ENCODE measurements around the gene EPS15. TPM values are rescaled to one million over a fixed set of nuclear protein-coding genes. Genes with fewer than 3 reads are reported as not detected.

EPS15 gene
- total and polyA plus RNA-seq, 2 experiments from 2014 or later, result 31.0 to 76.5 TPM

DNA sequence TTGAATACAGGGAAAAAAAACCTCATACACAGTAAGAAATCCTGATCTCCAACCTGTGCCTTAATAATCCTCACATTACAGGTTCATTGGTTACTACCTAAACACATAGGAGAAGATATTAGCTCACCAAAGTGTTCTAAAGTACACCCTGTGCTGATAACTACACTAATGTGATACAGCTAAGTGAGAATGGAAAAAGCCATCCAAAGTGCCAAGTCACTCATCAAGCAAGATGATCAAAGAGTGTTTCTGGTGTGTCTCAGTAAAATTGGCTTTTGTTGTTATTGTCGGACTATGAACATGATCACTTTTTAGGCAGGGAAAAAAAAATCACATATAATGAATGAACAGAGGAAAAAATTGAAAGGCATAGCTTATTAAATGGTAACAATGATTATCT lies 31.4 kb downstream of the EPS15 start:
- no peaks in the 10 kb centered on the region for H3K9me2 ChIP-seq (ENCODE audit: insufficient read depth)
- no peaks in the 10 kb centered on the region for H3F3A ChIP-seq (replicated peaks; ENCODE audit: low read depth)
- peaks cover 2% of the 10 kb centered on the region for H3K27me3 Mint-ChIP-seq (ENCODE audit: insufficient read depth, low read depth, poor library complexity)
- no peaks in the 10 kb centered on the region for H3K27me3 ChIP-seq (ENCODE audit: insufficient read depth)
- H3K4me3 Mint-ChIP-seq, result no peak overlapping the region
- ATAC-seq, result no peak
- no peaks in the 10 kb centered on the region for H3K4me1 ChIP-seq (ENCODE audit: insufficient read depth)
- H3K27ac ChIP-seq (ENCODE audit: low read depth), result no peak overlapping the region
- no peak overlapping the region for H3K4me3 ChIP-seq
- H3K27ac Mint-ChIP-seq, result peak overlapping the region; percentile 33
- peaks cover 7% of the 10 kb centered on the region; the same call in 1 of the 2 replicates for H4K20me1 ChIP-seq (replicated peaks; ENCODE audit: insufficient read depth)
- no peak for DNase-seq (ENCODE audit: low spot score)
- H3K36me3 Mint-ChIP-seq (ENCODE audit: low read depth), result no peaks in the 10 kb centered on the region; the same call in 2 of the 3 replicates
- H3K4me1 Mint-ChIP-seq, result no peaks in the 10 kb centered on the region; the same call in 2 of the 3 replicates
- H3K36me3 ChIP-seq (ENCODE audit: insufficient read depth), result no peaks in the 10 kb centered on the region
- no peak overlapping the region for H2AFZ ChIP-seq
- TF ChIP-seq, protein P1, sequence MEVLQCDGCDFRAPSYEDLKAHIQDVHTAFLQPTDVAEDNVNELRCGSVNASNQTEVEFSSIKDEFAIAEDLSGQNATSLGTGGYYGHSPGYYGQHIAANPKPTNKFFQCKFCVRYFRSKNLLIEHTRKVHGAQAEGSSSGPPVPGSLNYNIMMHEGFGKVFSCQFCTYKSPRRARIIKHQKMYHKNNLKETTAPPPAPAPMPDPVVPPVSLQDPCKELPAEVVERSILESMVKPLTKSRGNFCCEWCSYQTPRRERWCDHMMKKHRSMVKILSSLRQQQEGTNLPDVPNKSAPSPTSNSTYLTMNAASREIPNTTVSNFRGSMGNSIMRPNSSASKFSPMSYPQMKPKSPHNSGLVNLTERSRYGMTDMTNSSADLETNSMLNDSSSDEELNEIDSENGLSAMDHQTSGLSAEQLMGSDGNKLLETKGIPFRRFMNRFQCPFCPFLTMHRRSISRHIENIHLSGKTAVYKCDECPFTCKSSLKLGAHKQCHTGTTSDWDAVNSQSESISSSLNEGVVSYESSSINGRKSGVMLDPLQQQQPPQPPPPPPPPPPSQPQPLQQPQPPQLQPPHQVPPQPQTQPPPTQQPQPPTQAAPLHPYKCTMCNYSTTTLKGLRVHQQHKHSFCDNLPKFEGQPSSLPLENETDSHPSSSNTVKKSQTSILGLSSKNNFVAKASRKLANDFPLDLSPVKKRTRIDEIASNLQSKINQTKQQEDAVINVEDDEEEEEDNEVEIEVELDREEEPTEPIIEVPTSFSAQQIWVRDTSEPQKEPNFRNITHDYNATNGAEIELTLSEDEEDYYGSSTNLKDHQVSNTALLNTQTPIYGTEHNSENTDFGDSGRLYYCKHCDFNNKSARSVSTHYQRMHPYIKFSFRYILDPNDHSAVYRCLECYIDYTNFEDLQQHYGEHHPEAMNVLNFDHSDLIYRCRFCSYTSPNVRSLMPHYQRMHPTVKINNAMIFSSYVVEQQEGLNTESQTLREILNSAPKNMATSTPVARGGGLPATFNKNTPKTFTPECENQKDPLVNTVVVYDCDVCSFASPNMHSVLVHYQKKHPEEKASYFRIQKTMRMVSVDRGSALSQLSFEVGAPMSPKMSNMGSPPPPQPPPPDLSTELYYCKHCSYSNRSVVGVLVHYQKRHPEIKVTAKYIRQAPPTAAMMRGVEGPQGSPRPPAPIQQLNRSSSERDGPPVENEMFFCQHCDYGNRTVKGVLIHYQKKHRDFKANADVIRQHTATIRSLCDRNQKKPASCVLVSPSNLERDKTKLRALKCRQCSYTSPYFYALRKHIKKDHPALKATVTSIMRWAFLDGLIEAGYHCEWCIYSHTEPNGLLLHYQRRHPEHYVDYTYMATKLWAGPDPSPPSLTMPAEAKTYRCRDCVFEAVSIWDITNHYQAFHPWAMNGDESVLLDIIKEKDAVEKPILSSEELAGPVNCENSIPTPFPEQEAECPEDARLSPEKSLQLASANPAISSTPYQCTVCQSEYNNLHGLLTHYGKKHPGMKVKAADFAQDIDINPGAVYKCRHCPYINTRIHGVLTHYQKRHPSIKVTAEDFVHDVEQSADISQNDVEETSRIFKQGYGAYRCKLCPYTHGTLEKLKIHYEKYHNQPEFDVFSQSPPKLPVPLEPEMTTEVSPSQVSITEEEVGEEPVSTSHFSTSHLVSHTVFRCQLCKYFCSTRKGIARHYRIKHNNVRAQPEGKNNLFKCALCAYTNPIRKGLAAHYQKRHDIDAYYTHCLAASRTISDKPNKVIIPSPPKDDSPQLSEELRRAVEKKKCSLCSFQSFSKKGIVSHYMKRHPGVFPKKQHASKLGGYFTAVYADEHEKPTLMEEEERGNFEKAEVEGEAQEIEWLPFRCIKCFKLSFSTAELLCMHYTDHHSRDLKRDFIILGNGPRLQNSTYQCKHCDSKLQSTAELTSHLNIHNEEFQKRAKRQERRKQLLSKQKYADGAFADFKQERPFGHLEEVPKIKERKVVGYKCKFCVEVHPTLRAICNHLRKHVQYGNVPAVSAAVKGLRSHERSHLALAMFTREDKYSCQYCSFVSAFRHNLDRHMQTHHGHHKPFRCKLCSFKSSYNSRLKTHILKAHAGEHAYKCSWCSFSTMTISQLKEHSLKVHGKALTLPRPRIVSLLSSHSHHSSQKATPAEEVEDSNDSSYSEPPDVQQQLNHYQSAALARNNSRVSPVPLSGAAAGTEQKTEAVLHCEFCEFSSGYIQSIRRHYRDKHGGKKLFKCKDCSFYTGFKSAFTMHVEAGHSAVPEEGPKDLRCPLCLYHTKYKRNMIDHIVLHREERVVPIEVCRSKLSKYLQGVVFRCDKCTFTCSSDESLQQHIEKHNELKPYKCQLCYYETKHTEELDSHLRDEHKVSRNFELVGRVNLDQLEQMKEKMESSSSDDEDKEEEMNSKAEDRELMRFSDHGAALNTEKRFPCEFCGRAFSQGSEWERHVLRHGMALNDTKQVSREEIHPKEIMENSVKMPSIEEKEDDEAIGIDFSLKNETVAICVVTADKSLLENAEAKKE (CRISPR knock-in tag; IDR thresholded peaks at IDR 0.05), result no peak
- TF ChIP-seq, protein P2, sequence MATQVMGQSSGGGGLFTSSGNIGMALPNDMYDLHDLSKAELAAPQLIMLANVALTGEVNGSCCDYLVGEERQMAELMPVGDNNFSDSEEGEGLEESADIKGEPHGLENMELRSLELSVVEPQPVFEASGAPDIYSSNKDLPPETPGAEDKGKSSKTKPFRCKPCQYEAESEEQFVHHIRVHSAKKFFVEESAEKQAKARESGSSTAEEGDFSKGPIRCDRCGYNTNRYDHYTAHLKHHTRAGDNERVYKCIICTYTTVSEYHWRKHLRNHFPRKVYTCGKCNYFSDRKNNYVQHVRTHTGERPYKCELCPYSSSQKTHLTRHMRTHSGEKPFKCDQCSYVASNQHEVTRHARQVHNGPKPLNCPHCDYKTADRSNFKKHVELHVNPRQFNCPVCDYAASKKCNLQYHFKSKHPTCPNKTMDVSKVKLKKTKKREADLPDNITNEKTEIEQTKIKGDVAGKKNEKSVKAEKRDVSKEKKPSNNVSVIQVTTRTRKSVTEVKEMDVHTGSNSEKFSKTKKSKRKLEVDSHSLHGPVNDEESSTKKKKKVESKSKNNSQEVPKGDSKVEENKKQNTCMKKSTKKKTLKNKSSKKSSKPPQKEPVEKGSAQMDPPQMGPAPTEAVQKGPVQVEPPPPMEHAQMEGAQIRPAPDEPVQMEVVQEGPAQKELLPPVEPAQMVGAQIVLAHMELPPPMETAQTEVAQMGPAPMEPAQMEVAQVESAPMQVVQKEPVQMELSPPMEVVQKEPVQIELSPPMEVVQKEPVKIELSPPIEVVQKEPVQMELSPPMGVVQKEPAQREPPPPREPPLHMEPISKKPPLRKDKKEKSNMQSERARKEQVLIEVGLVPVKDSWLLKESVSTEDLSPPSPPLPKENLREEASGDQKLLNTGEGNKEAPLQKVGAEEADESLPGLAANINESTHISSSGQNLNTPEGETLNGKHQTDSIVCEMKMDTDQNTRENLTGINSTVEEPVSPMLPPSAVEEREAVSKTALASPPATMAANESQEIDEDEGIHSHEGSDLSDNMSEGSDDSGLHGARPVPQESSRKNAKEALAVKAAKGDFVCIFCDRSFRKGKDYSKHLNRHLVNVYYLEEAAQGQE (IDR thresholded peaks at IDR 0.05; ENCODE audit: unreplicated experiment), result no peak
- TF ChIP-seq, protein P3, sequence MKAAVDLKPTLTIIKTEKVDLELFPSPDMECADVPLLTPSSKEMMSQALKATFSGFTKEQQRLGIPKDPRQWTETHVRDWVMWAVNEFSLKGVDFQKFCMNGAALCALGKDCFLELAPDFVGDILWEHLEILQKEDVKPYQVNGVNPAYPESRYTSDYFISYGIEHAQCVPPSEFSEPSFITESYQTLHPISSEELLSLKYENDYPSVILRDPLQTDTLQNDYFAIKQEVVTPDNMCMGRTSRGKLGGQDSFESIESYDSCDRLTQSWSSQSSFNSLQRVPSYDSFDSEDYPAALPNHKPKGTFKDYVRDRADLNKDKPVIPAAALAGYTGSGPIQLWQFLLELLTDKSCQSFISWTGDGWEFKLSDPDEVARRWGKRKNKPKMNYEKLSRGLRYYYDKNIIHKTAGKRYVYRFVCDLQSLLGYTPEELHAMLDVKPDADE (IDR thresholded peaks at IDR 0.05), result no peak
- TF ChIP-seq EZH2 (IDR thresholded peaks at IDR 0.05; ENCODE audit: low read depth, unreplicated experiment), result no peak
- TF ChIP-seq STAT1 (IDR thresholded peaks at IDR 0.05; ENCODE audit: unreplicated experiment), result no peak
- no peak for TF ChIP-seq ZNF114 (CRISPR knock-in tag; IDR thresholded peaks at IDR 0.05)
- no peak for TF ChIP-seq POLR2AphosphoS5 (IDR thresholded peaks at IDR 0.05; ENCODE audit: low read depth)
- no peak for TF ChIP-seq EZH2phosphoT487 (IDR thresholded peaks at IDR 0.05; ENCODE audit: unreplicated experiment)
- TF ChIP-seq ZNF331 (CRISPR knock-in tag; IDR thresholded peaks at IDR 0.05; ENCODE audit: low read depth), result no peak
- no peak for TF ChIP-seq NANOG (IDR thresholded peaks at IDR 0.05; ENCODE audit: borderline replicate concordance)
- TF ChIP-seq, protein P4, sequence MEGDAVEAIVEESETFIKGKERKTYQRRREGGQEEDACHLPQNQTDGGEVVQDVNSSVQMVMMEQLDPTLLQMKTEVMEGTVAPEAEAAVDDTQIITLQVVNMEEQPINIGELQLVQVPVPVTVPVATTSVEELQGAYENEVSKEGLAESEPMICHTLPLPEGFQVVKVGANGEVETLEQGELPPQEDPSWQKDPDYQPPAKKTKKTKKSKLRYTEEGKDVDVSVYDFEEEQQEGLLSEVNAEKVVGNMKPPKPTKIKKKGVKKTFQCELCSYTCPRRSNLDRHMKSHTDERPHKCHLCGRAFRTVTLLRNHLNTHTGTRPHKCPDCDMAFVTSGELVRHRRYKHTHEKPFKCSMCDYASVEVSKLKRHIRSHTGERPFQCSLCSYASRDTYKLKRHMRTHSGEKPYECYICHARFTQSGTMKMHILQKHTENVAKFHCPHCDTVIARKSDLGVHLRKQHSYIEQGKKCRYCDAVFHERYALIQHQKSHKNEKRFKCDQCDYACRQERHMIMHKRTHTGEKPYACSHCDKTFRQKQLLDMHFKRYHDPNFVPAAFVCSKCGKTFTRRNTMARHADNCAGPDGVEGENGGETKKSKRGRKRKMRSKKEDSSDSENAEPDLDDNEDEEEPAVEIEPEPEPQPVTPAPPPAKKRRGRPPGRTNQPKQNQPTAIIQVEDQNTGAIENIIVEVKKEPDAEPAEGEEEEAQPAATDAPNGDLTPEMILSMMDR (conservative IDR thresholded peaks at IDR 0.05; ENCODE audit: low read depth in 2 of 2), result no peak
- no peak for TF ChIP-seq CREB1 (CRISPR knock-in tag; IDR thresholded peaks at IDR 0.05; ENCODE audit: low read depth)
- no peak for TF ChIP-seq JUNB (IDR thresholded peaks at IDR 0.05; ENCODE audit: unreplicated experiment)
- H3K9me3 Mint-ChIP-seq, result no peaks in the 10 kb centered on the region; the same call in 2 of the 3 replicates
- no peak overlapping the region for H3K4me2 ChIP-seq
- H3K79me2 ChIP-seq (replicated peaks; ENCODE audit: insufficient read depth), result peaks cover 69% of the 10 kb centered on the region
